Measurements from ENCODE around the gene GOT2.
"Not testable (repeated sequence)": the region's sequence is repeated elsewhere in the genome, so short reads cannot be mapped to it uniquely, and the experiment has no call there.

GOT2 gene

DNA sequence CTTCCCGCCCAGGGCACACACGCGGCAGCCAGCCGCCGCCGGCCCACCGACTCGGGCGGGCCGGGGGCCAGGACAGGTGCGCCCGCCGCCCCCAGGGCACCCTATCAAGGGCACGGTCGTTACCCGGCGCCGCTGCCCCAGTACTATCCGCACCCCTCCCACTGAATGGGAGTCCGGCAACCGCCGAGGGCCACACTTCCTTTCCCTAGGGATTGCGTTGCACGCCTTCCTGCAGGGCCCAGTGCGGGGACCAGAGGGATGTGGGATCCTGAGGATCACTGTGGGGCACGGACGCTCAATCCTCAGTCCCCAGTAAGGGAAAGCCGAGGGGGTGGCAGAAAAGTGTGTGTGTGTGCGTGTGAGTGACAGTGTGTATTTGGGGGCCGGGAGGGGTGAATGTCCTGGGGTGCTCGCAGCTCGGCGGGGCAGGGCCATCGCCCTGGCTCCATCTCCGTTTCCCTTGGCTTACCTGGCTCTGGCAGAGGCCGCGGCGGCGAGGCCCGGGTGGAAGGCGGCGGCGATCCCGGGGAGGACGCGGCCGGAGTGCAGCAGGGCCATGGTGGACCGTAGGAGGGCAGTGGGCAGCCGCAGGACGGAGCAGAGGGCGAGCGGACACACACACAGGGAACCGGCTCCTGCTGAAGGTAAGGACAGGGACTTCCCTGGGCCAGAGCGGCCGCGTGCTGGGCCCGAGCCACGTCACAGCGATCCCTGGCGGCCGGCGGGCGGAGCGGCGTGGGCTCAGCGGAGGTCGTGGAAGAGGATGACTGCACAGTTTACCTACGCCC lies at the start of gene GOT2:
Gene GOT2 (minus strand): TSS at position 646 of the 788 bp plus-strand sequence. CDS start 88 bp downstream, at position 558.
- no peaks in the 10 kb centered on the region for H3K27me3 Mint-ChIP-seq (ENCODE audit: low read depth)
- no peaks in the 10 kb centered on the region for H3K9me3 Mint-ChIP-seq
- peaks cover 23% of the 10 kb centered on the region for H3K4me1 Mint-ChIP-seq (ENCODE audit: low read depth)
- H3K4me3 Mint-ChIP-seq = peak within 1 kb of the TSS; percentile 100
- peaks cover 6% of the 10 kb centered on the region for H3K36me3 Mint-ChIP-seq (ENCODE audit: low read depth)
- peak within 1 kb of the TSS; percentile 98 for H3K27ac Mint-ChIP-seq

DNA sequence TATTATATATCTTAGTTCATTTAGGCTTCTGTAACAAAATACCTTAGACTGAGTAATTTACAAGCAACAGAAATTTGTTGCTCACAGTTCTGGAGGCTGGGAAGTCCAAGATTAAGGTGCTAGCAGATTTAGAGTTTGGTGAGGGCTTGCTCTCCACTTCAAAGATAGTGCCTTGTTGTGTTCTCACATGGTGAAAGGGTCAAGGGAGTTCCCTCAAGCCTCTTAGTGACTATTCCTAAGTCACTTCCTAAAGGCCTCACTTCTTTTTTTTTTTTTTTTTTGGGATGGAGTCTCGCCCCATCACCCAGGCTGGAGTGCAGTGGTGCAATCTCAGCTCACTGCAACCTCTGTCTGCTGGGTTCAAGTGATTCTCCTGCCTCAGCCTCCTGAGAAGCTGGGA lies 45.2 kb upstream of the GOT2 start:
- H3K36me3 Mint-ChIP-seq (ENCODE audit: low read depth); H3K4me3 Mint-ChIP-seq; H3K27ac Mint-ChIP-seq; H3K27me3 Mint-ChIP-seq (ENCODE audit: low read depth); H3K4me1 Mint-ChIP-seq (ENCODE audit: low read depth); H3K9me3 Mint-ChIP-seq: not testable (repeated sequence)

DNA sequence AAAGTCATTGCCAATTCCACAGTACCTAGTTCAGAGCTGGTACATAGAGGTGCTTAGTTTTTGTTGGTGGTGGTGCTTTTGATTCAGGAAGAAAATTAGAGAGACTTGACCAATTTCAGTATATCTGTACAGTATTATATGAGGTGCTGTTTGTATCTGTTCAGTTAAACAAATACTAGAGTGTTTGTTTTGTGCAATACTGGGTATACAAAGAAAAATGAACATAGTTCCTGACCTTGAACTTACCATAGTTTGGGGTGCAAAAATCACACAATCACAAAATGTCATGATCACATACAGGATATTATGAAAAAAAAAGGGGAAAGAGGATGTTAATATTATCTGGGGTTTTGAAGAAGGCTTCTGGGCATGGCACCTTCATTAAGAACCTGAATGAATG lies 39.8 kb upstream of the GOT2 start:
- H3K9me3 Mint-ChIP-seq = no peaks in the 10 kb centered on the region
- peaks cover 3% of the 10 kb centered on the region for H3K27me3 Mint-ChIP-seq (ENCODE audit: low read depth)
- no peaks in the 10 kb centered on the region for H3K4me1 Mint-ChIP-seq (ENCODE audit: low read depth)

DNA sequence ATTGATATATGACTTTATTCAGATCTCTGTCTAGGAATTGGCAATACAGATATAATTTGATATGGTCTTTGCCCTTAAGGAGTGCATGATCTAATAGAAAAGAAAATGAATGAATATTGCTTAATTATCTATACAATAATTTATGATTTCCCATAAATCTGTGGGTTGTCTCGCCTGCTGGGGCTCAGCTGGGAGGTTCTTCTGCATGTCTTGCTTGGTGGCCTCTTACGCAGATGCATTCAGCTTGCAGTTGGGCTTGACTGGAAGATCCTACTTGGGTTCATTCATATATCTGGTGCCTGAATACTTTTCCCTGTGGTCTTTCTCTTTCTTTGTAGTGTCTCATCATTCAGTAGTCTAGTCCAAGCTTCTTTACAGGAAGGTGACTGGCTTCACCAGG lies 34.0 kb upstream of the GOT2 start:
- no peaks in the 10 kb centered on the region for H3K9me3 Mint-ChIP-seq
- no peaks in the 10 kb centered on the region for H3K4me1 Mint-ChIP-seq (ENCODE audit: low read depth)
- peaks cover 3% of the 10 kb centered on the region for H3K27me3 Mint-ChIP-seq (ENCODE audit: low read depth)
- no peak overlapping the region for H3K4me3 Mint-ChIP-seq
- H3K27ac Mint-ChIP-seq = no peak overlapping the region
- H3K36me3 Mint-ChIP-seq (ENCODE audit: low read depth) = no peaks in the 10 kb centered on the region

More for the DNA sequence above, 39.8 kb upstream of the GOT2 start:
- Mint-ChIP-seq H3K27ac (no peak overlapping the region), H3K36me3 (ENCODE audit: low read depth) (no peaks in the 10 kb centered on the region), H3K4me3 (no peak overlapping the region)

DNA sequence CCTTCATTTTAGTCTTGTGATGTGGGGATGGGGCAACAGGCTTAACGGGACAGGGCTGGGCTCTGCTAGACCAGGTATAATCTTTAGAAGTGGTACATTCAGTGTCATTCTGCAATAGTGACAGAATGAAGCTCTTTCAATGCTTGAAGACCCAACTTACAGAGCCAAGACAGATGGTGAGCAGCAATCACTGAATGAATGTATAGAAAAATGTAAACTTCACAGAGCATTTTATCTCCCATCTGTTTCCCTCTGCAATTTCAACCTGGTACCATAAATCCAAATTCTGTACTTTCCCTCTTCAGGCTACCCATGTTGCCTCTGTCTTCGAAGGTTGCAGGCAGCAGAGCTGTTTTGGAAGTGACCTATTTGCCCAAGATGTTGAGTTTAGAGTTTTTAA lies 33.5 kb upstream of the GOT2 start:
- Mint-ChIP-seq H3K27ac (no peak overlapping the region), H3K27me3 (ENCODE audit: low read depth) (peaks cover 3% of the 10 kb centered on the region), H3K9me3 (no peaks in the 10 kb centered on the region), H3K4me3 (no peak overlapping the region), H3K4me1 (ENCODE audit: low read depth) (no peaks in the 10 kb centered on the region), H3K36me3 (ENCODE audit: low read depth) (no peaks in the 10 kb centered on the region)

DNA sequence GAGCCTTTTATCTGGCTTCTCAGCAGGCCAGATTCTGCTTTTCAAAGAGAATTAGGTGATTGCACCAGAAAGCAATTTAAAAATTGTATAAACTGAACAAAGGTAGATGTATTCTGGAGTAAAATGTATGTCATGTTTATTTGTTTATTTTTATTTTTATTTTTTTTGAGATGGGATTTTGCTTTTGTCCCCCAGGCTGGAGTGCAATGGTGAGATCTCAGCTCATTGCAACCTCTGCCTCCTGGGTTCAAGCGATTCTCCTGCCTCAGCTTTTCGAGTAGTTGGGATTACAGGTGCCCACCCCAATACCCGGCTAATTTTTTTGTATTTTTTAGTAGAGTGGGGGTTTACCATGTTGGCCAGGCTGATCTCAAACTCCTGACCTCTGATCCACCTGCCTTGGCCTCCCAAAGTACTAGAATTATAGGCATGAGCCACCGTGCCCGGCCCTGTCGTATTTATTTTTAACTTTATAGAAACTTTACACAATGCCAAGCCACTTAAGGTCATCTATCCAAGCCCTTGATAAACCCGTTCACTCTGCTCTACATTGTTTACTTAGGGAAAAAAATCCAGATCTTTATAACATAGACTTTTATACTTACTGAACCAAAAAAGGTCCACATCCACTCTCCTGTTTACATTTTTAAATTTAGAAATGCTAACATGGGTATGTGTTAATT lies 22.7 kb upstream of the GOT2 start:
- Mint-ChIP-seq H3K4me1 (ENCODE audit: low read depth) (peaks cover 9% of the 10 kb centered on the region), H3K9me3 (no peaks in the 10 kb centered on the region), H3K4me3 (no peak overlapping the region), H3K36me3 (ENCODE audit: low read depth) (no peaks in the 10 kb centered on the region), H3K27me3 (ENCODE audit: low read depth) (no peaks in the 10 kb centered on the region), H3K27ac (no peak overlapping the region)

DNA sequence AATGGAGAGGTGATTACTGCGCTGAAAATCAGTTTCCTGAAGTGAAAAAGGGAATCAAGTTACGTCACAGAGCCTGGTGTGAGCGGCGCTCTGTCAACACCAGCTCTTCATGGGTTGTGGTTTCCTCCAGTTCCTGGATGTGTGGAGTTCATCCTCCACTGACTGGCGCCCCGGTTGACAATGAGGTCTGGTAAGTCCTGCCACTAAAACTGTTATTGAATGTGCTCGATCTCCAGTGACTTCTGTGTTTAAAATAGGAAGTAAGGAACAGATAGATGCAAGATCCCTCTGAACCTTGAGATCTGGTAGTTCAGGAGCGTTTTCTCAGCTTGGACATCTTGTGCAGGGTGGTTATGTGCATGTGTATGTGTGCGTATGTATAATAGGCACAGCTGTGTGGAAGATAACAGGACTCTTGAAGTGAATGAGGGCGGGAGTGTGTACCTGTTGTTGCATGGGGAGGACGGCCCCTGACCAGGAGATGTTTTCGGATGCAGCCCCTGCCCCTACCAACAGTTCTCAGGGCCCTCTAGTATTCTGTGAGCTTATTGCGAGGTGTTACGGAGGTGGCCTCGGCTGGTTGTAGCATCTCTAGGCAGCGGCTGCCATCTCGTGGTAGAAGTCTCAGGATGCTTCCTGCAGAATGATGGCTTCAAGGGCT lies 22.0 kb upstream of the GOT2 start:
- Mint-ChIP-seq H3K4me1 (ENCODE audit: low read depth) (peaks cover 9% of the 10 kb centered on the region), H3K36me3 (ENCODE audit: low read depth) (no peaks in the 10 kb centered on the region), H3K27me3 (ENCODE audit: low read depth) (no peaks in the 10 kb centered on the region), H3K4me3 (peak overlapping the region; percentile 24), H3K9me3 (no peaks in the 10 kb centered on the region), H3K27ac (peak overlapping the region; percentile 19)

DNA sequence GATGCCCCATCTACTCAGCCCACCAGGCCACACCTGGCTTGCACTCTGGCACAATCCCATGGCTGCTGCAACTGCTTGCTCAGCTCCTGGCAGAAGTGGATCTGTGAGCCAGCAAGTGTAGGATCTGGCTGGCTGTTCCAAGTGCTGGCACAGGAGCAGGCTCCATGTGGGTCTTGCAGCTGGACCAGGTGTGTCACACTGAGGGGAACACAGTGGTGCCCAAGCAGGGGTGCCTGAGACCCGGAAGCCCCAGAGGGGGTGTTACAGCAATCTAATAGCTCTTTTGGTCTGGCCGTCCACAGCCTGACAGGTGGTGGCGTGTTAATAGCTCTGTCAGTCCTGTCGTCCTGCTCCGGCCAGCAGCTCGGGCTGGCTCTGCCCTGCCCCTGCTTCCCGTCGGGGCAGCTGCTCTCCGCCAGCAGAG lies 19.6 kb upstream of the GOT2 start:
- Mint-ChIP-seq H3K36me3 (ENCODE audit: low read depth) (no peaks in the 10 kb centered on the region), H3K9me3 (no peaks in the 10 kb centered on the region), H3K27ac (no peak overlapping the region), H3K27me3 (ENCODE audit: low read depth) (no peaks in the 10 kb centered on the region), H3K4me3 (no peak overlapping the region), H3K4me1 (ENCODE audit: low read depth) (peaks cover 9% of the 10 kb centered on the region)

DNA sequence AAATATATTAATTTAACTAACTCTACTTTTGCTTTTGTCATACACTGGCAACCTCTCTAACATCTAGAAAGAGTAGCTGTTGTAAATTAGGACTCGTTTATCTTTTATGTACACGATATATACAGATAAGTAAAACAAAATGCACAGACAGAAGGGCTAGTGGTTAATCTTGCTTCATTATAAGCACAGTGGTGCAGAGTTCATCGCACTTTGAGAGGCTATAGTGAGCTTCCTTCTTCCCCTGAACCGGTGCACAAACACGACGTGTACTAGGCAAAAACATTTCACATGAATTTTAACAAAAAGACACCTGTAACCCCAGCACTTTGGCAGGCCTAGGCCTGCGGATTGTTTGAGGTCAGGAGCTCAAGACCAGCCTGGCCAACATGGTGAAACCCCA lies 10.4 kb upstream of the GOT2 start:
- no peaks in the 10 kb centered on the region for H3K36me3 Mint-ChIP-seq (ENCODE audit: low read depth)
- H3K4me3 Mint-ChIP-seq = no peak overlapping the region
- H3K4me1 Mint-ChIP-seq (ENCODE audit: low read depth) = no peaks in the 10 kb centered on the region
- H3K9me3 Mint-ChIP-seq = no peaks in the 10 kb centered on the region
- no peaks in the 10 kb centered on the region for H3K27me3 Mint-ChIP-seq (ENCODE audit: low read depth)
- H3K27ac Mint-ChIP-seq = no peak overlapping the region

DNA sequence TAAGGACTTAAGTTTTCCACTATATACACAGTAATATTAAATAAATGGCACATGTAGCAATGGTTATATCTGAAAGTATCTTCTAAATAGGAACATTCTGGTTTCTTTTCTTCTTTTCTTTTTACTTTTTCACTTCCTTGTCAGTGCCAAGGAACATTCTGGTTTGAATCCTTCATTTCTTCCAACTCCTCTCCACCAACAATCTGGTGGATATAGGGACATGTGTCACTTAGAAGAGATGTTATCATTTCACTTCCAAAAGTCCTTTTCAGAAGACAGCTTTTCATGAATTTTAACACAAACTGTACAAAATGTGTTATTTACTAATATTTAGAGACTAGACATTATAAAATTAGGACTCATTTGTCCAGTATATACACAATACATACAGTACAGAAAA lies 7.9 kb upstream of the GOT2 start:
- Mint-ChIP-seq H3K4me1 (ENCODE audit: low read depth) (no peaks in the 10 kb centered on the region), H3K9me3 (no peaks in the 10 kb centered on the region), H3K27me3 (ENCODE audit: low read depth) (peaks cover 6% of the 10 kb centered on the region), H3K4me3 (no peak overlapping the region), H3K27ac (no peak overlapping the region), H3K36me3 (ENCODE audit: low read depth) (no peaks in the 10 kb centered on the region)

DNA sequence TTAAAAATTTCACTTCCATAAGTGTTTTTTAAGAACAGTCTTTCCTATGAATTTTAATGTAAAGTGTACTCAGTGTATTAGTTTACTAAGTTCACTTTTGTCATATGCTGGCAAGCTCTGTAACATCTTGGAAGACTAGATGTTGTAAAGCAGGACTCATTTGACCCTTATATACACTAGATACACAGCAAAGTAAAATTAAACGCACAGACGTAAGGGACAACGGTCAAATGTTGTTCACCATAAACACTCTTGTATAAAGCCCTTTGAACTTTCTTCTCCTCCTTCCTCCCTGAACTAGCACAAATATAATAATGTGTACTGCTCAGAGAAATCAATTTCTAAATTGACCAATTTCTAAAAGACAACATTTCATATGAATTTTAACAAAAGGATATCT lies 7.0 kb upstream of the GOT2 start:
- H3K9me3 Mint-ChIP-seq = no peaks in the 10 kb centered on the region
- H3K36me3 Mint-ChIP-seq (ENCODE audit: low read depth) = no peaks in the 10 kb centered on the region
- H3K4me1 Mint-ChIP-seq (ENCODE audit: low read depth) = peaks cover 2% of the 10 kb centered on the region
- no peak overlapping the region for H3K27ac Mint-ChIP-seq
- H3K27me3 Mint-ChIP-seq (ENCODE audit: low read depth) = peaks cover 6% of the 10 kb centered on the region
- no peak overlapping the region for H3K4me3 Mint-ChIP-seq

DNA sequence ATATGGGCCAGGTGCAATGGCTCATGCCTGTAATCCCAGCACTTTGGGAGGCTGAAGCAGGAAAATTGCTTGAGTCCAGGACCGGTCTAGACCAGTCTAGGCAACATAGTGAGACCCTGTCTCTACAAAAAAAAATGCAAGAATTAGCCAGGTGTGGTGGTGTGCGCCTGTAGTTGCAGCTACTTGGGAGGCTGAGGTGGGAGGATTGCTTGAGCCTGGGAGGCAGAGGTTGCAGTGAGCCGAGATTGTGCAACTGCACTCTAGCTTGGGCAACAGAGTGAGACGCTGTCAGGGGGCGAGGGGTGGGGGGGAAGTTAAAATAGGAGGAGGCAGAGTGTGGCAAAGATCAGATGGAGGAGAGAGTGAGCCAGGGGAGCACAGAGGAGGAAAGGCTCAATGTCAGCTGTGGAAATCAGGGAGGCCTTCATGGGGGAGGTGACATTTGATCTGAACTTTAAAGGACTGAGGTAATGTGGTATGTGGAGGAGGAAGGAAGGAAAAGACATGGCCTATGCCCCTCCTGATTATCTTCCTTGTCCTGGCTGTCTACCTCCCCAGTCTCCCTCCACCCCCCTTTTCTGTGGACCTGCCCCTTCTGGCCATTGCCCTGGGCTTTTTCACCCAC lies 4.7 kb upstream of the GOT2 start:
- Mint-ChIP-seq H3K27ac (no peak overlapping the region), H3K4me1 (ENCODE audit: low read depth) (peaks cover 3% of the 10 kb centered on the region), H3K27me3 (ENCODE audit: low read depth) (peaks cover 6% of the 10 kb centered on the region), H3K36me3 (ENCODE audit: low read depth) (no peaks in the 10 kb centered on the region), H3K4me3 (no peak overlapping the region), H3K9me3 (no peaks in the 10 kb centered on the region)

DNA sequence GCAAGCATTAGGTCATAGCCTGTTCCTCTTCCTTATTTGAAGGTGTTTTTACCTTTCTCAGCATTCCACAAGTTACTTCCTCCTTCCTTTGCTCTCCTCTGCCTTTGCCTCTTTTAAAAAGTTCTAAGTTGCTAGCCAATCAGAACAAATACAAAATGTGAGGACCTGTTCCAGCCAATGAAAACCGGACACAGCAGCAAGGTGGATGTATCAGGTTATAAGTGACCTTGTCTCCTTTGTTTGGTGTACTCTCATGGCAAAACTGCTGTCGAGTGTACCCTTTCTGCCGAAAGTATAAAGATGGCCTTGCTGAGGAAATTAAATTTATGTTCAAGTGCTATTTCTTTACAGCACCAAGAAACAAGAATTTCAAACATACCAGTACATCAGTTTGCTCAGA lies 2.2 kb upstream of the GOT2 start:
- peaks cover 16% of the 10 kb centered on the region for H3K4me1 Mint-ChIP-seq (ENCODE audit: low read depth)
- H3K27me3 Mint-ChIP-seq (ENCODE audit: low read depth); H3K36me3 Mint-ChIP-seq (ENCODE audit: low read depth); H3K9me3 Mint-ChIP-seq; H3K4me3 Mint-ChIP-seq; H3K27ac Mint-ChIP-seq: not testable (repeated sequence)

DNA sequence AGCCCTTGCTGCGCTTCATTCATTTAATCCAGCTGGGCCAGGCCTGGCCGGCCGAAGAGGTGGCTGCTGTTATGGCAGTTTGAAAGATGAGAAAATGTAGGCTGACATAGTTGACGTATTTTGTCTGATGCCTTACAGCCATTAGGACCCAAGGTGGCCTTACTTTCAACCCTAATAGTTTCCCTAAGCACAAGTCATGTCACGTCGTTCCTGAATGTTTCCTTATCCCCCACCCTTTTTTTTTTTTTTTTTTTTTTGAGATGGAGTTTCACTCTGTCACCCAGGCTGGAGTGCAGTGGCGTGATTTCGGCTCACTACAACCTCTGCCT lies 307 bp upstream of the GOT2 start:
- Mint-ChIP-seq H3K27ac (peak overlapping the region; percentile 98), H3K4me1 (ENCODE audit: low read depth) (peaks cover 23% of the 10 kb centered on the region), H3K9me3 (no peaks in the 10 kb centered on the region), H3K27me3 (ENCODE audit: low read depth) (peaks cover 5% of the 10 kb centered on the region), H3K36me3 (ENCODE audit: low read depth) (peaks cover 6% of the 10 kb centered on the region), H3K4me3 (peak overlapping the region; percentile 100)

DNA sequence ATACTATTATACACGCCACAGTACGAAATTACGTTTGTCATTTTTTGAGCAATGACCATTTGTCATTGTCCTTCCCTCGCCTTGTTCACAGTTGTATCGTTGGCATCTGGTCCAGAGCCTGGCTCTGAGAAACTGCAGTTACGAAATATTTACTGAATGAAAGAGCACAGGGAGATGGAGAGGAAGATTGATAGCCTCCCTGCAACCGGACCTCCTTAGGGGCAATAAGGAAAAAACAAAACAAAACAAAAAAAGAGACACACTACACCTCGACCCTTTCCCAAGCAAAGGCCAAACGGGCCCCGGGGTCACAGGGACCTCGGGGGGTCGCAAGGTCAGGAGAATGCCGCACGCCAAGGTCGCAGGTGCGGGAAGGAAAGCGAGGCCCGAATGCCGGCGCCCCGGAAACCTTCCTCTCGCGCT lies 857 bp downstream of the GOT2 start:
- no peaks in the 10 kb centered on the region for H3K27me3 Mint-ChIP-seq (ENCODE audit: low read depth)
- H3K36me3 Mint-ChIP-seq (ENCODE audit: low read depth) = peaks cover 6% of the 10 kb centered on the region
- H3K4me1 Mint-ChIP-seq (ENCODE audit: low read depth) = peaks cover 23% of the 10 kb centered on the region
- H3K9me3 Mint-ChIP-seq = no peaks in the 10 kb centered on the region
- H3K4me3 Mint-ChIP-seq = peak overlapping the region; percentile 87
- peak overlapping the region; percentile 91 for H3K27ac Mint-ChIP-seq
